ELR (cell line): ENCODE measurements around the gene KCND2.
"Not testable (repeated sequence)": the region's sequence is repeated elsewhere in the genome, so short reads cannot be mapped to it uniquely, and the experiment has no call there.

Experiments
- DNase-seq: peaks from one replicate; pipeline ENCODE4 v3.0.0-alpha.2; 2015; ENCODE audit warnings: low read depth

KCND2 gene

DNA sequence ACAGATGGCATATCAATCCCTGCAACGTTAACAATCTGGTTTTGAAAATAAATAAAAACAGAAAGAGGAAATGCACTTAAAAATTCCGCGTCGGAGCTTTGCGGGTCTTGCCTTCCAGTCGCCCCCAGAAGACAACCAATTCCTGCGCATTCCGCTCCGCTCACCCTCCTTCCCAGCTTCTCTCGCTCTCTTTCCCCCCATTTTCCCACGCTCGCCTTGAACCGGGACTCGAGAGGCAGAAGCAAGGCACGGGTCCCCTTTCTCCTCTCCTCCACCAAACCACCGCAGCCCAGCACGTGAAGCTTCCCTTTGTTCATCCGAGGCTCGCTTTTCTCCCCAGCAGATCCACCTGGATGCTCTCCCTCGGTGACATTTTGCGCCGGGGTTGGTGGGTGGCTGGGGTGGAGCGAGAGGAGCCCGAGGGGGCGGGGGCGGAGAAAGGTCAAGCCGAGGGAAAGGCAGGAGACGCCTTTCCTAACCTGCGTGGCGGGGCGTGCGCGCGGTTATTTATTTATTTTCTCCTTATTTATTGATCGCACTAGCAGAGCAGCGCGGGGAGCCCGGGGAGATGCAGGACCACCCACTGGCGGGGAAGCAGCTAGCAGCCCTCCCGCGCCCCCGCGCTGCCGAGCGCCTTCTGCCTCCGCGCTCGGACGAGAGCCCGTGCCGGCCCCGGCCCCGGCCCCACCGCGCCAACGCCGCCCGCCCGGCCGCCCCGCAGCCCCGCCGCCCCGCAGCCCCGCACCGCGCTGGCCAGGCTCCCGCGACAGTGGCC, at the start of gene KCND2:
Gene KCND2, plus strand, starts transcription at position 475 of the 775 bp plus-strand sequence.
- peak; percentile 4 for DNase-seq

DNA sequence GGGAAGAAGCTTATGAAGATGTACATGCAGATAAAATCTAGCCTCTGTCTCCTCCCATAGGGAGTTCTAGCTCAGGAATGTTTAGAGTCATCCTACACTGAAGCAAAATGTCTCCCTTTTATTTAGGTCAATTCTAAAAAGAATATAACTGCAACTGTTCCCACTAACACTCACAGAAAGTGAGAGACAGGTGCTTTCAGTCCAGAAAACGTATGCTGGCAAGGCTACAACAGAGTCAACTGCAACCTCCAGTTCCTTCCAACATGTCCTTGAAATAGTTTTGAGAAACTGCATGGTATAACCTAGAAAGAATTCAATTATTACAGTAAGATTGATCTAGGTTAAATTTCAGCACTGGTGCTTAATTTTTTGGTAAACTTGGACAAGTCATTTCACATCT, 46.8 kb upstream of the KCND2 start:
- no peak for DNase-seq

DNA sequence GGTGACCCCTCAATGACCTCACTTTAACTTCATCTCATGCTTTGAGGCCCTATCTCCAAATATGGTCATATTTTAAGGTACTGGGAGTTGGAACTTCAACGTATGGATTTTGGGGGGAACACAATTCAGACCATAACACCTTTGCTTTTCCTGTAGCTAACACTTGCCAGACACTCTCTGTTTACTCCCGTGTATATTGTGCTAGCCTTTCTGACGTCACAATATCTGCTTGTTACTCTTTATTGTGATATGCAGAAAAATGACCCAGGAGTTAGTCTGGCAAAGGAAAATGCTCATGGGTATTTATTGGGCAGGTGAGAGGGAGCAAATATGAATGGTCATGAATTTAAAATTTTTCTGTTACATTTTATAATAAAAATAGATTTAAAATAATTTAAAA, 45.7 kb upstream of the KCND2 start:
- no peak for DNase-seq

DNA sequence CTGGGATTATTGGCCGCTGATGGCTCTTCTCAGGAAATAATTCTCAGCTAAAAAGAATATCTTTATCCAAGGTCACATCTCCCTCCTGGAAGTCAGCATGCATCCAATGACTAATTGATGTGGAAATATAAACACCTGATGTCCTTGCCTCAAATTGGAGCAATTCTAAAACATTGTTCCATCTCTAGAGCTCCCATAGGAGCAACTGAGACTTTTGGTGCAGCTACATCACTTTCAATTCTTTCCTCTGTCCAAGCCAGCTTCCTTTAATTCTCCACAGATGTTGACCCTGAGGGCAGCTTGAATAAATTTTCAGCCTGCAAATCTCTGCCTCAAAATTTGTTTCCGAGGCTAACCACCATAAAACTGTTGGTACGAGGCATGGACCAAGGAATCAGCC, 43.9 kb upstream of the KCND2 start:
- no peak for DNase-seq

DNA sequence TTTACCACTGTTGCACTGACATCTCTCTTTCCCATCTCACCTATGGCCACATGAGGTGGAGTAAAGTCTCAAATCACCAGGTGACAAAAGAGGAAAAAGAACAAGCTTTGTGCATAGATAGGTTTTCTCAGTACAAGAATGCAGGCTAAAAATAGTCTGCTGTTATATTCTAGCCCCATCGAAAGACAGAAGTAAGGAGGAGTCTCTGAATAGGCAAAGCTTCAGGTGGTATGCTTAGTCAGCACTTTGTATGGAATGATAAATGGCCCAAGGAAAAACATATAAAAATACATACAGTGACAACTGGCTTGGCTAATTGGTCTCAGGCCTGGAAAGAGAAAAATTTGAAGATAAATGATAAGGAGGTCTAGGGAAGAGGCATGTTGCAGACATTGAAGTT, 39.6 kb upstream of the KCND2 start:
- no peak for DNase-seq

DNA sequence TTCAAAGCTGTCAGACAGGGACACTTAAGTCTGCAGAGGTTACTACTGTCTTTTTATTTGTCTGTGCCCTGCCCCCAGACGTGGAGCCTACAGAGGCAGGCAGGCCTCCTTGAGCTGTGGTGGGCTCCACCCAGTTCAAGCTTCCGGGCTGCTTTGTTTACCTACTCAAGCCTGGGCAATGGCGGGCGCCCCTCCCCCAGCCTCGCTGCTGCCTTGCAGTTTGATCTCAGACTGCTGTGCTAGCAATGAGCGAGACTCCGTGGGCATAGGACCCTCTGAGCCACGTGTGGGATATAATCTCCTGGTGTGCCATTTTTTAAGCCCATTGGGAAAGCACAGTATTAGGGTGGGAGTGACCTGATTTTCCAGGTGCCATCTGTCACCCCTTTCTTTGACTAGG, 32.6 kb upstream of the KCND2 start:
- DNase-seq = not testable (repeated sequence)

DNA sequence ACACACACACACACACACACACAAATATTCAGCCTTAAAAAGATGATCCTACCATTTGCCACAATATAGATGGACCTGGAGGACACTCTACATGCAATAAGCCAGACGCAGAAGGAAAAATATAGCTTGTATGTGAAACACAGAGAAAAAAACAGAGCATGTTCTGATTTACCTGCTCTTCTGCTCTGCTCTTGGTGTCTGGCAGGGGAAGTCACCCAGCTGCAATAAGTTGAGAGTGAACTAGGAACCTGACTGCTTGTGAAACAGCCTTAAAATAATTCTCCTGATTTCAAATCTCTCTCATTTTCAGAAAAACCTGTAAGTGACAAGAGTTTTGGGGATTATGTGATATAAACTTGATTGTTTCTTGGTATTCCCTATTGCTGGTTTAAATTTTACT, 31.0 kb upstream of the KCND2 start:
- no peak for DNase-seq

DNA sequence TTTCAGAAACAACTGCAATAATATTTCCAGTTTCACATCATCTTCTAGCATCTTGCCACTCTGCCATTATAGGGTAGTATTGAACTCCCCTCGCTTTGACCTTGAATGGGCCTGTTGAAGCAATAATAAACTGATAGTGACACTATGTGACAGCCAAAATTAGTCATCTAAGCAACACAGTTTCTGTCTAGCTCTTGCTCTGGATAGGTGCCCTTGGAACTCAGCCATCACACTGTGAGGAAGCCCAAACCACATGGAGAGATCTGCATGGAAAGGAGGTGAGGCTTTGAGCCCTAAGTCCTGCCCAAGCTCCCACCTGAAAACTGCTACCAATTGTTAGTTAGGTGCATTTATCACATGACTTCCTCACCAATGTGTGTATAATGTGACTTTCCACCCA, 18.1 kb upstream of the KCND2 start:
- no peak for DNase-seq

DNA sequence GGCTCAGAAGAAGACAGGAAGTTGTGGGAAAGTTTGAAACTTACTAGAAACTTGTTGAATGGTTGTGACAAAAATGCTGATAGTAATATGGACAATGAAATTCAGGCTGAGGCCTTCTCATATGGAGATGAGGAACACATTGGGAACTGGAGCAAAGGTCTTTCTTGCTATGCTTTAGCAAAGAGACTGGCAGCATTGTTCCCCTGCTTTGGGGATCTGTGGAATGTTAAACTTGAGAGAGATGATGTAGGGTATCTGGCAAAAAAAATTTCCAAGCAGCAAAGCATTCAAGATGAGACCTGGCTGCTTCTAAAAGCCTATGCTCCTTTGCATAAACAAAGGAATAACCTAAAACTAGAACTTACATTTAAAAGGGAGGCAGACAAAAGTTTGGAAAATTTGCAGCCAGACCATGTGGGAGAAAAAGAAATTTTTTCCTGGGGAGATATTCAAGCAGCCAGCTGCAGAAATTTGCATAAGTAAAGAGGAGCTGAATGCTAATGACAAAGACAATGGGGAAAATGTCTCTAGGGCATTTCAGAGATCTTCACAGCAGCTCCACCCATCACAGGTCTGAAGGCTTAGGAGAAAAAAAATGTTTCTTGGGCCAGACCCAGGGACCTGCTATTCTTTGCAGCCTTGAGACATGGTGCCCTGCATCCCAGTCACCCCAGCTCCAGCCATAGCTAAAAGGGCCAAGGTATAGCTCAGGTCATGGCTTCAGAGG, 16.5 kb upstream of the KCND2 start:
- no peak for DNase-seq

DNA sequence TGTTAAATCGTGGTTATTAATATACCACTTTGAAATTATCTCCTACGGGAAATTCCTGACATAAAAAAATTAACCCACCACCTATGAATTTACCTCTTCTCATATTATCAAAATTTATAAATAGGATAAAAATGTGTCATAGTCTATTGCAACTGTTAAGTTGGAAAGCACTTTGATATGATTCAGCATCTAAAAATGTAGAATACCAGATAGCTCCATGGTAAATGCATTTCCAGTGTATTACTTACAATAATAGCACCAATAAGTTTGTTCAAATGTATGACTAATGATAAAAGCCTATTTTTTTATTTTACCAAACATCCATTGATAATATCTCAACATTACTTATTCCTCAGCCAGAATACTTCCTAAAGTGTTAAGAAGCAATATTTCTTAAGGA, 13.6 kb upstream of the KCND2 start:
- DNase-seq = peak; percentile 49

DNA sequence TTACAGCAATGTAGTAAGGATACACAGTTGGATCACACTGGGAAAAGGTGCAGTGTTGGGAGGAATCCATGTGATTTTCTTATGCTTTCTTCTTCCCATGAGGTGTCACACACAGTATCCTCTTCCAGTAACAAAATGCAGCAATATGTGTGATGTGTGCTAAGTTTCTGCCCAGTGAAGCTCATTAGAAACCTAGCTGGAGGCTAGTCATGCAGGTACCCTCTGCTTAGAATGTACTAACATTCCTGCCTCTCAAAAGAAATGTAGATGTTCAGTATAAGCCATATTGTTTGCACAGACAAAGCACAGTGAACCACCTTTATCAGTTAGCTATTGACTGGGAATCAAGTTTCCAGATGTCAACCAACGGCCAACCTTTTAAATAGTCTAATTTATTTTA, 12.9 kb upstream of the KCND2 start:
- DNase-seq = no peak

DNA sequence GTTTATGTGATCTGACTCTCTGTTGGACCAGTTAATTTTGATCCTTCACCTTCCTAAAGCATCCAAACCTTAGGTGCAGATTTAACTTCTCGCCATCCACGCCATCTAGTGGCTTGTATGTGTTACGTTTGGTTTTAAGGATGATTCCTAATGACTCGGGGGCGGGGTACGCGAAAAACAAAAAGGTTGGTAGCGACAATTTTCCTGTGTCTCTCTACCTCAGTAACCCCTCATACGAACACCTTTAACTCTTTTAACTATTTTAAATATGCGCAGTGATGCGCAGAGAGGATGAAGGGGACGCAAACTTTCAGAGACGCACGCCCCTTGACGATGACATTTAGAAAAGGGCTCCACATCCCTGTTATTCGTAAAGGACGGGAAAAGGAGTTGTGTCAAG, 714 bp upstream of the KCND2 start:
- peak; percentile 51 for DNase-seq

DNA sequence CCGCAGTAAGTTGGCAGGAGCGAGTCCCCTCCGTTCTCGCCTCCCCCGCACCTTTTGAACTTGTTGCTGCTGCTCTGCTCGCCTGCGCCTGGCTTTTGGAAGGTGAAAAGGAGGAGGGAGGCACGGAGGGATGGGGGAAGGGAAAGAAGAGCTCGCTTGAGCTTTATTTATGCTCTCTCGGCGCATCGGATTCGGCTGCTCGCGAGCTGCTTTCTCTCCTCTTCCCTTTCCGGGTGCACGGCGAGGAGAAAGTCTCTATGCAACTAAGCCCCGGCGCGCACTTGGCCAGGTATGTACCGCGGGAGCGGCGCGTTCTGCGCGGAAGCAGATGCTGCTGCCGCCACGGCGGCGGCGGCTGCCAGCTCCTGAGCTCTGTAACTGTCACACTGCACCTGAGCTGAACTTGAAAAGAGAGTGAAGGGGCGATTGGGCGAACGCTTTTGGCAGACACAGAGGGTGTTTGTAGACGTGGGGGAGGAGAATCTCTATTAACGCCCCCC, 551 bp downstream of the KCND2 start:
- peak; percentile 0 for DNase-seq

DNA sequence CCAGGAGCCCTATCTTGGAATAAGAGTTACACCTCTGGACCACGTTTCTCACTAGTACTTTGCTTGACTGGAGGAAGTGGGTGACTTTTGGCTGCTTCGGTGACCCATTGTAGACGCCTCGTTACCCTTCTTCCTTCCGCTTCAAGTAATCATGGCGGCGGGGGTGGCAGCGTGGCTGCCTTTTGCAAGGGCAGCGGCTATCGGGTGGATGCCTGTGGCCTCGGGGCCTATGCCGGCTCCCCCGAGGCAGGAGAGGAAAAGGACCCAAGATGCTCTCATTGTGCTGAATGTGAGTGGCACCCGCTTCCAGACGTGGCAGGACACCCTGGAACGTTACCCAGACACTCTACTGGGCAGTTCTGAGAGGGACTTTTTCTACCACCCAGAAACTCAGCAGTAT, 1.5 kb downstream of the KCND2 start:
- DNase-seq = no peak

DNA sequence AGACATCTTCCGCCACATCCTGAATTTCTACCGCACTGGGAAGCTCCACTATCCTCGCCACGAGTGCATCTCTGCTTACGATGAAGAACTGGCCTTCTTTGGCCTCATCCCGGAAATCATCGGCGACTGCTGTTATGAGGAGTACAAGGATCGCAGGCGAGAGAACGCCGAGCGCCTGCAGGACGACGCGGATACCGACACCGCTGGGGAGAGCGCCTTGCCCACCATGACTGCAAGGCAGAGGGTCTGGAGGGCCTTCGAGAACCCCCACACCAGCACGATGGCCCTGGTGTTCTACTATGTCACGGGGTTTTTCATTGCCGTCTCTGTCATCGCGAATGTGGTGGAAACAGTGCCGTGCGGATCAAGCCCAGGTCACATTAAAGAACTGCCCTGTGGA, 1.9 kb downstream of the KCND2 start:
- DNase-seq = no peak

DNA sequence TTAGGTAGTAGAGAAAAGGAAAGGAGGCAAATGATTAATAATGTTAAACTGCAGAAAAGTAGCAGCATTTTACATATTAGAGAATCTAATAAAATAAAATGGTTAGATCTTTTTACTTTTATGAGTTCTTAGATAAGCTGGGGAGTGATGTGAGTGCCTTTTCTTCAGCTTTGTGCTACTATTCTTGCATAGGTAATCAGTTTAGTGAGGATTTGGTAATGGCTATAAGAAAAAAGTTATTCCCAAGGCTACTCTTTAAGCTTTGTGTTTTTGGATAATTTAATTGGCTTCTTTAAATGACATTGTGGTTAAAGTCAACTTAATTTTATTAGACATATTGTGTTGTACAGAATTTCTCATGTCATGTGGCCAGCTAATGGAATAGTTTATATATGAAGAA, 3.7 kb downstream of the KCND2 start:
- DNase-seq = no peak

DNA sequence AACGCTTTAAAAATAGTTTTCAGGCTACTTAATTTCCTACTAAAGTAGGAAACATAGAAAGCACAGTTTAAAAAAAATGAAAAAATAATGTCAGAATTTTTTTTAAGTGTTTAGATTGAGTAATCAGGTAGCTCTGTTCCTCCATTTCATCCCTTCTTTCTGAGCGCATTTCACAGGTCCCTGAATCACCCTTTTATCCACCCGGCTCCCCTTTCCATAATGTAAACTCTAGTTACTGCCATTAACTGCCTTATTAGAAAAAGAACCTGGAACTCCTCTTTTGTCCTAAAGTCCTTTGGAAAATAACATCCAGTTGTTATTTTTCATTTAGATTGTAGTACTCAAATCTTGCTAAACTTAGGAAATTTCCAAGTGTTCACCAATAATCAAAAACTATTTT, 5.8 kb downstream of the KCND2 start:
- DNase-seq = no peak

DNA sequence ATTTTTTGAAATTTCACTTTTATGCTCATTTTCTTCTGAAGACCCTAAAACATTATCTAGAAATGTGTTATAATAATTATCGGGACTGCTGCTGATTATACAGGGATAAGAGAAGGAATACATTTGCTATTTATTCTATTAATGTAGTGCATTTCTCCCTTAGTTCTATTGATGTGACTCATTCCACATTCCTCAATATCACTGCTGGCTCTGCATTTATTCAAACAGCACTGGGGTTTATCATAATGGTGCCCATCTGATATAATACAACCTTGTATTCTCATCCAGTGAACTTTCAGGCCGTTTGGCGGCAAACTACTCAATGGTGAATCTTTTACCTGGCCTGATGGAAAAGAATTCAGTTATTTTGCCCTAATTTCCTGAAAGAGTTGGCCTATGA, 7.8 kb downstream of the KCND2 start:
- DNase-seq = peak; percentile 1

DNA sequence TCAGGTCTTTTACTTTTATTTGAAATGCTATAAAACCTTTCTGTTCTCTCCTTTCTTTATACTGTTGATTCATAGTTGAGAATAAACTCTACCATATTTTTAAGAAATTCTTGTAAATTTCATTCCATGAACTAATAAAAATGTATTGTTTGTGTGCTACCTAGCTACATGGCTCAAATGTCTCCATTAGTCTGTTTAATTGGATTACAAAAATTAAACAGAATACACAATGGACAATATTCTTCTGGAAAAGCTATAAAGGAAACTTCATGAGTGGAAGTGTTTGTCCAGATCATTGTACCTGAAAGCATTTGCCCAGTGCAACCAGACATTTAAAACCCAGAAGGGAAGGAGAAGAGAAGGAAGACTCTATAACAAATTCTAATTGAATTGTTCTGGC, 20.1 kb downstream of the KCND2 start:
- no peak for DNase-seq

DNA sequence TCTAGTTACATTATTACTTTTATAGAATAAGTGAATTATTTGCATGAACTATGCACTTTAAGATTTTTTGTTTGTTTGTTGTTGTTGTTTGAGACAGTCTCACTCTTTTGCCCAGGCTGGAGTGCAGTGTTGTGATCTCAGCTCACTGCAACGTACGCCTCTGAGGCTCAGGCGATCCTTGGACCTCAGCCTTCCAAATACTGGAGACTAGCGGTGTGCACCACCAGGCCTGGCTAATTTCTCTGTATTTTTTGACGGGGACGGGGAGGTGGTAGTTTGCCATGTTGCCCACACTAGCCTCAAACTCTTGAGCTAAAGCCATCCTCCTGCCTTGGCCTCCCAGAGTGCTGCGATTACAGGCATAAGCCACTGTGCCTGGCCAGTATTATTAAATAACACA, 29.2 kb downstream of the KCND2 start:
- DNase-seq = no peak

DNA sequence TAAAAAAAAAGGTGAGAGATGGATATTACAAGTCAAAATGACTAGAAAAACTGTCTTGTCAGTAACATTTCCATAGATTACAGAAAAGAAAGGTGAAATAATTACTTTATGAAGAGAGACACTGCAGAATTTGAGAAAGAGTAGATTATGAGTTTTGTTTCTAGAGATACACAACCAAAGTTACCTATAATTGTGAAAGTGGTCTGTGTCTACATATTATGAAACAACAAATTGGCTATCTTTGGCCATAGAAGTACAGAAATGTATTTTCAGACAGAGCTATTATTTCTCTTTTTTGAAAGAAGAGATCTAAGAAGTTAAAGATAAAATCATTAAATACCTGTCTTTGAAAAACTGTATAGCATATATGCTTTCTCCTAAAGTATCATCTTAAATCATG, 30.1 kb downstream of the KCND2 start:
- no peak for DNase-seq

DNA sequence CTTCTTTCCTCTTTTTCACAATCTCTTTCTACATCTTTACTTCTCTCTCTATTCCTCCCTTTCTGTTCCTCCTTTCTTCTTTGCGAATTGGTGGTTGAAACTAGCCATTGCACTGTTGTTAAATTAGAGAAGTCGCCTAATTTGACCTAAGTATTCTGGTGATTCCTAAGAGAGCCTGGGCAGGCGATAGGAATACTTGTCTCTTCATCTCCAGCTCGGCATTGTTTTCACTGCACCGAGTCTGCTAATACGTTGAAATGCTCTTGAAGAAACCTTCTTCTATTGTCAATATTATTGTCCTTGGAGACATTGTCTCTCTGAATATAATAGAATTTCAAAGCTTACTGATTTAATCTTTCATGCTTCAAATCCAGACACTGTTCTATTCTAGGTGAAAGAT, 31.7 kb downstream of the KCND2 start:
- no peak for DNase-seq

DNA sequence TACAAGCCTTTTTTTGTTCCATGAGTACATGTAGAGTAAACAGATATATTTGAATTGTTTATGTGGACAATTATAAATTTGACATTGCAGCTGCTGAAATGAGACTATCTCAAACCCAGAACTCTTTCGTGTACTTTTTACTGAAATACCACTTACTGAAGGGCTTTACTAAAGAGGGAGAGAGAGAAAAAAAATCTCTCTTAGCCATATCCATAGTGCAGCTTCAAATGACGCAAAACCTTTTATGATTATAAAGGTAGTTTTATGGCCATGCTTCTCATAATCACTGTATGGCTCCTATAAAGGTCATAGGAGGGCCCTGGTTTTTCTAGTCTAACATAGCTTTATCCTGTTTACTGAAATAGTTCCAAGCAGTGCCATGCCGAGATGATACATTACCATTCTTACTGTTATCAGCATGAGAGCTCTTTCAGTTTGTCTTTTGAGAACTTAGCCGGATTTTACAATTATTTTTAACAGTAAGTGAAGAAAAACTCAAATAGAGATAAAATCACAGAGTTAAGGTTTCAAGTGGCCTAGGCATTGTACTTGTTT, 35.1 kb downstream of the KCND2 start:
- DNase-seq = no peak
